GM21423 (cell line): ENCODE measurements around the gene MRPL47.

Experiments
- ATAC-seq: cut with Tn5 transposase; IDR thresholded peaks from one replicate; pipeline ENCODE4 v1.9.1; 2021; ENCODE audit warnings: mild to moderate bottlenecking, moderate library complexity; ENCODE audit not compliant: unreplicated experiment

The MRPL47 gene

GRCh38 chr3:179591313-179591712 lies 13.1 kb downstream of the MRPL47 start:
- ATAC-seq, result no peak

GRCh38 chr3:179590669-179591068 lies 13.8 kb downstream of the MRPL47 start:
- ATAC-seq, result no peak

- ATAC-seq, result no peak
These were observed 15.3 kb downstream of the MRPL47 start for GRCh38 chr3:179589143-179589542.

- no peak for ATAC-seq
These were observed 23.4 kb downstream of the MRPL47 start for GRCh38 chr3:179580992-179581391.

GRCh38 chr3:179565496-179565895 lies 38.9 kb downstream of the MRPL47 start:
- no peak for ATAC-seq

- ATAC-seq, result peak; percentile 48
These were observed 41.1 kb downstream of the MRPL47 start for GRCh38 chr3:179563271-179563783.

- peak; percentile 95 for ATAC-seq
These were observed 41.7 kb downstream of the MRPL47 start, which contains the start of gene ACTL6A for GRCh38 chr3:179562591-179563270. ACTL6A (plus strand) TSS chr3:179562926; CDS start chr3:179563093, 167 bp downstream.

GRCh38 chr3:179560791-179561190 lies 43.6 kb downstream of the MRPL47 start:
- no peak for ATAC-seq

- no peak for ATAC-seq
These were observed 45.6 kb downstream of the MRPL47 start for GRCh38 chr3:179558742-179559364.

GRCh38 chr3:179551349-179552105 lies 52.9 kb downstream of the MRPL47 start:
- ATAC-seq, result no peak

- no peak for ATAC-seq
These were observed 57.6 kb downstream of the MRPL47 start for GRCh38 chr3:179546814-179547241.

GRCh38 chr3:179544981-179545645 lies 59.3 kb downstream of the MRPL47 start:
- no peak for ATAC-seq

- no peak for ATAC-seq
These were observed 62.1 kb downstream of the MRPL47 start for GRCh38 chr3:179542375-179542774.

GRCh38 chr3:179541596-179541995 lies 62.8 kb downstream of the MRPL47 start:
- no peak for ATAC-seq

- no peak for ATAC-seq
These were observed 63.3 kb downstream of the MRPL47 start for GRCh38 chr3:179541094-179541493.
